Prostate gland (tissue), 2 donors: Measurements from ENCODE around the gene LDHD.

Experiments
- CTCF ChIP-seq, 4 experiments: fragments of 200-600 bp in 2 of 4; fragments of 450-650 bp in 2 of 4; sonication (generic) in 2 of 4; IDR thresholded peaks; 1 replicate in 3 of 4; 2 replicates in 1 of 4; pipeline ENCODE4 v1.5.1; 2016 to 2019; ENCODE audit warnings: antibody characterized with exemption in 4 of 4, mild to moderate bottlenecking in 2 of 4, moderate library complexity in 2 of 4
- POLR2A ChIP-seq: fragments of 450-650 bp; IDR thresholded peaks from one replicate; pipeline ENCODE4 v1.6.1; 2016; ENCODE audit warnings: antibody characterized with exemption, mild to moderate bottlenecking
- POLR2AphosphoS5 ChIP-seq: sonication (generic); formaldehyde crosslinking; IDR thresholded peaks from one replicate; pipeline ENCODE4 v1.6.1; 2017; ENCODE audit warnings: antibody characterized with exemption

GRCh38 chr16:75107505-75107904, 9.1 kb downstream of the LDHD start:
- TF ChIP-seq CTCF (IDR thresholded peaks at IDR 0.05) (no peak), POLR2AphosphoS5 (no peak), POLR2A (no peak)
